ENCODE results near the gene DCTN1.

Gene DCTN1

DNA sequence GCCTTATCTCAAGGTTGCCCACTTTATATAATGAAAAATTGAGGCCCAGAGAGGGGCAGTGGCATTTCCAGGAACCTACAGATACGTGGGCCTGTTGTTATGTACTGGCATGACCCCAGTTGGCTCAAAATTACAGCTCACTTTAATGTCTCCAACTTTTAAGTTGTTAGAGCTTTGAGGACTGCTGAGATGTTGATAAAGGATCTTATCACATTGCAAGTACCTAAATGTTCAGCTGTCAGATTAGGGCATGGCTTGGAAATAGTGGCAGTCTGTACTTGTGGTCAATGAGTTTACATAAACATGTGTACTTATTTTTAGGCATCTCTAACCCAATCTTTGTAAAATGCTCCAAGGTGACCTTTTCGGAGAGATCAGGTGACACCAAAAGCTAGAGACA is 51.5 kb downstream of the DCTN1 start:
- TF ChIP-seq, protein P1, sequence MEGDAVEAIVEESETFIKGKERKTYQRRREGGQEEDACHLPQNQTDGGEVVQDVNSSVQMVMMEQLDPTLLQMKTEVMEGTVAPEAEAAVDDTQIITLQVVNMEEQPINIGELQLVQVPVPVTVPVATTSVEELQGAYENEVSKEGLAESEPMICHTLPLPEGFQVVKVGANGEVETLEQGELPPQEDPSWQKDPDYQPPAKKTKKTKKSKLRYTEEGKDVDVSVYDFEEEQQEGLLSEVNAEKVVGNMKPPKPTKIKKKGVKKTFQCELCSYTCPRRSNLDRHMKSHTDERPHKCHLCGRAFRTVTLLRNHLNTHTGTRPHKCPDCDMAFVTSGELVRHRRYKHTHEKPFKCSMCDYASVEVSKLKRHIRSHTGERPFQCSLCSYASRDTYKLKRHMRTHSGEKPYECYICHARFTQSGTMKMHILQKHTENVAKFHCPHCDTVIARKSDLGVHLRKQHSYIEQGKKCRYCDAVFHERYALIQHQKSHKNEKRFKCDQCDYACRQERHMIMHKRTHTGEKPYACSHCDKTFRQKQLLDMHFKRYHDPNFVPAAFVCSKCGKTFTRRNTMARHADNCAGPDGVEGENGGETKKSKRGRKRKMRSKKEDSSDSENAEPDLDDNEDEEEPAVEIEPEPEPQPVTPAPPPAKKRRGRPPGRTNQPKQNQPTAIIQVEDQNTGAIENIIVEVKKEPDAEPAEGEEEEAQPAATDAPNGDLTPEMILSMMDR (IDR thresholded peaks at IDR 0.05): no peak
- Histone ChIP-seq H3K4me3 (no peak overlapping the region), H3K27ac (no peak overlapping the region)
- DNase-seq (ENCODE audit: low spot score): no peak

GRCh38 chr2:74328074-74328473 is 52.0 kb downstream of the DCTN1 start:
- TF ChIP-seq, protein P1 (IDR thresholded peaks at IDR 0.05): no peak
- no peak for DNase-seq (ENCODE audit: low spot score)
- no peak overlapping the region for H3K27ac ChIP-seq
- no peak overlapping the region for H3K4me3 ChIP-seq

DNA sequence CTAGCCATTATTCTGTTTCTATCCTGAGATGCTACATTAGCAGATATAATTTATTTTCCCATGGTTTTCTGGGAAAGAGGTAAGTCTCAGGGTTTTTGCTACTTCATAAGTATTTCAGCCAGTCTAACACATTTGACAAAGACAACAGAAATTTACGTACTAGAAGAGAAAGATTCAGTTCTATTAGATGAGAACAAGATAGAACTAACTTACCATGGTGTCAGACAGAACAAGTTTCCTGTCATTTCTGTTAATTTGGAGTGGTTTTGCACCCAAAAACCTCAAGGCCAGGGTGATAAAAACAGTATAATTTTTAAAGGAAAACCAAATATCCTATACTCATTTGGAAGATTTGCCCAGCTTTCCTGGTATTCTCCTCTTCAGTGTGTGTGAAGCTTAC is 52.5 kb downstream of the DCTN1 start:
- DNase-seq (ENCODE audit: low spot score): no peak
- H3K4me3 ChIP-seq: no peak overlapping the region
- TF ChIP-seq, protein P1 (IDR thresholded peaks at IDR 0.05): no peak
- H3K27ac ChIP-seq: no peak overlapping the region

- no peak for DNase-seq (ENCODE audit: low spot score)
- TF ChIP-seq, protein P1 (IDR thresholded peaks at IDR 0.05): no peak
Observed at GRCh38 chr2:74327199-74327598, 52.9 kb downstream of the DCTN1 start.

GRCh38 chr2:74325815-74326214 is 54.3 kb downstream of the DCTN1 start:
- Histone ChIP-seq H3K4me3 (no peak overlapping the region), H3K27ac (no peak overlapping the region)
- DNase-seq (ENCODE audit: low spot score): no peak
- TF ChIP-seq, protein P1 (IDR thresholded peaks at IDR 0.05): no peak

More at GRCh38 chr2:74327199-74327598, 52.9 kb downstream of the DCTN1 start:
- Histone ChIP-seq H3K27ac (no peak overlapping the region), H3K4me3 (no peak overlapping the region)

GRCh38 chr2:74321737-74322136 is 58.4 kb downstream of the DCTN1 start:
- Histone ChIP-seq H3K4me3 (no peak overlapping the region), H3K27ac (no peak overlapping the region)
- DNase-seq (ENCODE audit: low spot score): no peak
- TF ChIP-seq, protein P1 (IDR thresholded peaks at IDR 0.05): no peak

DNA sequence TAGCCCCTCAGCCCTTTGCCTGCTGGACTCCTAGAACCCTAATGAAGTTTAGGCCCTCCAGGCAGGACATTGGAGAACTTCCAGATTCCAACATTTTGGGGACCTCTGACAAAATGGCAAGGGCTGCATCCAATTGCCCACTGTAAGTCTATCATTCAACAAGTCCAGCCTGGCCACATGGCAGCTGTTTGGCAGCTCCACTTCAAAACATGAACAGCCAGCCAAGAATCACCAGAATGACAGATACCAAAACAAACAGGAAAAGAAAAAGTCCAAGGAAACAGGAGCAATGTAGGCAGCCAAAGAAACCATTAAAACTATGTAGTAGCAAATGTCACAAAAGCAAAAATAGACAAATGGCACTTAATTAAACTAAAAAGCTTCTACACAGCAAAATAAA is 62.4 kb downstream of the DCTN1 start:
- DNase-seq (ENCODE audit: low spot score): no peak
- no peak overlapping the region for H3K27ac ChIP-seq
- TF ChIP-seq, protein P1 (IDR thresholded peaks at IDR 0.05): no peak
- no peak overlapping the region for H3K4me3 ChIP-seq
